SH-SY5Y (cell line): ENCODE results near the gene HINT3.

Experiments
- GATA2 ChIP-seq: IDR thresholded peaks from 2 replicates; pipeline ENCODE4 v1.6.1; 2011; ENCODE audit warnings: mild to moderate bottlenecking, low read depth, low read length
- GATA3 ChIP-seq: IDR thresholded peaks from 2 replicates; pipeline ENCODE4 v1.6.1; 2011; ENCODE audit warnings: low read depth, mild to moderate bottlenecking, low read length, moderate library complexity

The HINT3 gene

GRCh38 chr6:126002755-126003679 is 46.4 kb downstream of the HINT3 start:
- TF ChIP-seq GATA3 (no peak), GATA2 (no peak)

- TF ChIP-seq GATA2, result no peak
- no peak for TF ChIP-seq GATA3
Observed at GRCh38 chr6:126007800-126008199, 51.2 kb downstream of the HINT3 start.

GRCh38 chr6:126010040-126010439 is 53.5 kb downstream of the HINT3 start:
- TF ChIP-seq GATA3, result no peak
- no peak for TF ChIP-seq GATA2

- no peak for TF ChIP-seq GATA3
Observed at GRCh38 chr6:126015863-126016262, 59.3 kb downstream of the HINT3 start.

GRCh38 chr6:126016591-126016990 is 60.0 kb downstream of the HINT3 start:
- TF ChIP-seq GATA3, result no peak
- TF ChIP-seq GATA2, result no peak

GRCh38 chr6:126017668-126018067 is 61.1 kb downstream of the HINT3 start:
- TF ChIP-seq GATA3, result no peak
- no peak for TF ChIP-seq GATA2

GRCh38 chr6:126020305-126021050 is 63.9 kb downstream of the HINT3 start:
- no peak for TF ChIP-seq GATA3
- TF ChIP-seq GATA2, result no peak

GRCh38 chr6:126026001-126026400 is 69.4 kb downstream of the HINT3 start:
- no peak for TF ChIP-seq GATA3
- TF ChIP-seq GATA2, result no peak

GRCh38 chr6:126027601-126028000 is 71.0 kb downstream of the HINT3 start:
- TF ChIP-seq GATA3 (no peak), GATA2 (no peak)
